DMS153 (cell line): ENCODE results near the gene ZBTB46.

Source experiments
- DNase-seq: peaks from one replicate; lab custom pipeline; 2025; lab: John Stamatoyannopoulos, UW

The ZBTB46 gene

DNA sequence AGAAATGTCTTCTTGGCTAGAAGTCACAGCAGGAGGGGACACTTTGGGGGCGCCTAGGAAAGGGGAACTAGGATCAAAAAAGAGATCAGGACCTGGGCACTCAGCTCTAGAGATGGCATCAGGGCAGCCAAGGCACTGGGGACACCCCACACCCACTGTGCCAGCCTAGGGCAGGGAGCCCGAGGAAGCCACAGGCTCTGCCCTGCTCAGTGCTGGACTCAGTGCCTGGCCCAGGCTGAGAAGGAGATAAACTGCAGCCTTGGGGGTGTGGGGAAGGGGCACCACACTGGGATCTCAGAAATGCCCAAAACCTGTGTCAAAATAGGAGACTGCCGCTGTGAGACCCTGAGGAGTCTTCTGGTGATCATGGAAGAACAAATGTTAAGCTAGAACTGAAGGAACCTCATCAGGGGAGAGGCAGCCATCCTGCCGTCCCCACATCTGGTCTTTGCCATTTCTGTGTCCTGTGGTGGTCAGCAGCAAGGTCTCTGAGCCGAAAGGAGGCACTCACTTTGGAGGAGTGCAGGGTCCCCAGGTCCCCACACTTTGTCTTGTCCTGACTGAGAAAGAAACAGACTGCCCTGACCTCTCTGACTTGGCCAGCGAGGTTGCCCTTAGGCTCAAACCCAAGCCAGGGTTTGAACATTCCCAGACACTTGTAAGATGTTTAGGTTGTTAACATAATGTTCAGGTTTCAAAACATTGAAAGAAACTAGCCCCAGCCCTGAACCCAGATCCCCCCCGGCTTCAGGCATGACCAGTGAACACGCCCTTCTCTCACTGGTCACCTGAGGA, 125.6 kb downstream of the ZBTB46 start:
- DNase-seq, result no peak

DNA sequence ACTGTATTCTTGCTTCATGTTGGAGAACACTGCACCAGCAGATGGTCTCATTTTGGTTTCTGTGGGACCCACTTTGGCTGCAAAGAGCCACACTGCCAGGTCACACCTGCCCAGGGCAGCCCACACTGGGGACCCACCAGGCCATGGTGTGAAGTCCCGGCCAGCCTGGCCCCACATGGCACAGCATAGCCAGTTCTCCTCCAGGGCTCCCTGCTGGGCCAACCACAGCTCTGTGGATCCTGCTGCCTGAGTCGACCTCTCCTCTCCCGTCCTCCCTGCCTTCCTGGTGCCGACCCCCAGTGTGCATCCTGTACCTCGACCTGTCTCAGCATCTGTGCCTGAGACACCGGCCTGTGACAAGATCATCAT, 126.3 kb downstream of the ZBTB46 start:
- DNase-seq, result no peak

DNA sequence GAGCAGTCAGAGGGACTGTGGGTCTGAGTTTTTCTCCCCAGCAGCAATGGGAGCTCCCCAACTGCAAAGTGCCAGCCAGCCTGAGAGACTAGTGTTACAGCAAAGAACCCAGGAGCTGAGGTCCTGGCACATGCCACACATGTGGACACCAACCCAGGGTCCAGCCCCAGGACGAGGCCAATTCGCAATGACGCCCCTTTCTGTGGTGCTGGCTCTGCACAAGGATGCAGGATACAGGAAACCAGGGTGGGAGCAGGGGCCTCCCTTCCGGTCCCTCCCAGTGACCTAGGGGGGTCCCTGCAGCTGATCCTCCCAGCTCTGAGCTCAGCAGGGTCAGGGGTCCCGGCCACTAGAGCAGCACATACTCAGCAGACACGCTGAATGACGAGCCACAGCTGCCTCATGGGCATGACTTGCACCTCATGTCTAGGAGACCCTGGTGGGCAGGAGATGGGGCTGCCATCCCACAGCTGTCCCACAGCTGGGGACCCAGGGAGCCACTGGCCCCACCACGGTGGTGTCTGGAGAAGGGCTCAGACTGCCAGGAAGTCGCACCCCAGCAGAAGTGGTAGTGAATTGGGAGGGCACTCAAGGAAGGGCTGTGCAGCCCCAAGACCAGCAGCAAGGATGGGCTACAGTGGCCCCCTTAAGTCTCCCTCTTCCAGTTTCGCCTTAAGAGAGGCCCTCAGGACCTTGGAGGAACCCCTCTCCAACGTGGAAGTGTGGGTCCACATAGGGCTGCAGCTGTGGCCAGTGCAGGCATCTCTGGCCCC, 126.9 kb downstream of the ZBTB46 start:
- no peak for DNase-seq

DNA sequence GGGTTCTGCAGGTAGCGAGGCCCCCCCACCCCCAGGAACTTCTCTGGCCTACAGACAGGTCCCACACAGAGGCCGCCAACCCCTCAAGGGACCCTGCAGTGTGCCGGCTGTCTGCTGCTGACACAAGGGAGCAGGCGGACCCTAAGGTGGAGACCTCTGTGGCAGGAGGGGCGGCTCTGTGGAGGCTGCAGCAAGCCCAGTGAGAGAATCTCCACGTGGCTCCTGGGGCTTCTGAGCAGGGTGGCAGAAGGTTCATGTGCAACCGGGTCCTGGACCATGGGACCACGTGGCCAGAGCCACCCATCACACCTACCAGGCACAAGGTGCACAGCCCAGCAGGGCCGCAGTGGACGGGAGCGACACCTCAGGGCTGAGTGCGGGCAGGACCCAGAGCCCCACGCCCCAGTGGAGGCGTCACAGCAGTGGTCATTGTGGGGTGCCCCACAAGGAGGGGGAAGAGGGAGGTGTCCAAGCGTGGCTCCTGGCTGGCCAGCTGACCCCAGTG, 127.5 kb downstream of the ZBTB46 start:
- no peak for DNase-seq

DNA sequence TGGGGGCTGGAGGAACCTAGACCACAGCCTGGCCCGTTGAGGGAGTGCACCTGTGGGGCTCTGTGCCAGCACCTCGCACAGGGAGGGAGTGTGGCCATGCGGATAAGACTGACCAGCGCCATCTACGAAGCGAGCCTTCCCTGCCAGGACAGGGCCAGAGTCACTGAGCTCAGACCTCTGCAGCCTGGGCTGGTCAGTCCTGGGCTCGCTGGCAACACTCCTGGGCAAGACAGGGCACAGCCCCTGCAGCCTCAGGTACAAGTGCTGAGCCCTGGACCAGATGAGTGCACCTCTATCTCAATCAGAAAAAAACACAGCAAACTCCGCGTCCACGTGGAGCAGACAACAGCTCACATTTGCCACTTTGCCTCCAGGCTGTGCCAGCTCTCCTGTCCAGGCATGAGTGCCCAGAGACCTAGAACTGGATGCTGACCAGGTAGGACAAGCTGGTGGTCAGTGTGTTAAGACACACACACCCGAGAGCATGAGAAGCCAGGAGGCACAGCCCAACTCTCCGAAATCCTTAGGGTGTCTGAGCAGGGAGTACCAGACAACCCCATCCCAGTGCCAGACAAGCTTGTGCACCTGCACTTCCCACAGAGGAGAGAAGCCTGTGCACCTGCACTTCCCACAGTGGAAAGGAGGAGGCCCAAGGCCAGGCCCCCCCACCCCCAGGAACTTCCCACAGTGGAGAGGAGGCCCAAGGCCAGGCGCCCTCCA, 128.2 kb downstream of the ZBTB46 start:
- no peak for DNase-seq

DNA sequence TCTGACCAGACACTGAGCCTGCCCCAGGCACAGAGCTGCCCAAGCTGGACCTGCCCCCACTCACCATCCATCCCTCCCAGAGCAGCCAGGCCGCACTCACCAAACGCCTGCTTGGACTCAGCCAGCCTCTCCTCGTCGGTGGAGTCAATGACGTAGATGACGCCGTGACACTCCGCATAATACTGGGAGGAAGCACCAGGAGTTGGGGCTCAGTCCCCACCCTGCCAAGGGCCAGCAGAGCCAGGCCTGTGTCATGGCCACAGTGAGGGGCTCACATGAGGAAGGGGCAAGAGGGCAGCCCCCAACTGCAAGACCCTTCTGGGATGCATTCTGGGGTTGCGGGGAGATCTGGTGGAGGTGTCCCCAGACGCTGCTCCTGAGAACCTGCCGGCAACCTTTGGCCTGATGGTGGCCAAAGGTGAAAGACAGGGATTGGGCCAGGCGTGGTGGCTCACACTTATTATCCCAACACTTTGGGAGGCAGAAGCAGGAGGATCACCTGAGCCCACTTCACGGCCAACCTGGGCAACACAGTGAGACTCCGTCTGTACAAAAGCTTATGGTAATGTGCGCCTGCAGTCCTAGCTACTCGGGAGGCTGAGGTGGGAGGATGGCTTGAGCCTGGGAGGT, 128.9 kb downstream of the ZBTB46 start:
- no peak for DNase-seq

DNA sequence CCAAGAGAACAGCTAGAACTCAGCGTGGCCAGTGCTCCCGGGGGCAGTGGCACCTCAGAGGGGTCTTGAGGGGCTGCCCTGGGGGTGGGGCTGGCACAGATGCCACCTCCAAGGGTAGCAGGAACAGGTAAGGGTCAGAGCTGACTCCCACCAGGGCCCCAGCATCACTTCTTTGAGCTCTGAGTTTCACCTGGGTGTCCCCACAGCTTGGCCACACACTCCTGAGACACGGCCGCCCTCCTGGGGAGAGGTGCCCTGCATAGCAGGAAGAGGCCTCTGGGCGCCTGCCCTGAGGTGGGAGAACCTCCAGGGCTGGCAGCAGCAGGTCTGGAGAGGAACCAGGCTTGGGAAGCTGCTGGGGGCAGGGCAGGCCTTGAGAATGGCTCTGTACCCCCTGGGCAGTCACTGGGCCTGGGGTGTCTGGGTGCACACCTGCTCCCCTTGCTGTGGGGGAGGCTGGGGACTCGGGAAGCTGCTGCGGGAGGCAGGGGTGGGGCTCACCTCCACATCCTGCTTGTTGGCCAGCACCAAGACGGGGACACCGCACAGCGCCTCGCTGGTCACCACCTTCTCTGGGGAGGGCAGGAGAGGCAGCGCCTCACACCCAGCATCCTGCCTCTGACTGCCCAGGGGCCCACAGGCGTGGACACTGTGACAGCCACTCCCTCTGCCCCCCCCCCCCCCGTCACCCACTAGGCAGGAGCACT, 129.6 kb downstream of the ZBTB46 start:
- DNase-seq, result no peak

DNA sequence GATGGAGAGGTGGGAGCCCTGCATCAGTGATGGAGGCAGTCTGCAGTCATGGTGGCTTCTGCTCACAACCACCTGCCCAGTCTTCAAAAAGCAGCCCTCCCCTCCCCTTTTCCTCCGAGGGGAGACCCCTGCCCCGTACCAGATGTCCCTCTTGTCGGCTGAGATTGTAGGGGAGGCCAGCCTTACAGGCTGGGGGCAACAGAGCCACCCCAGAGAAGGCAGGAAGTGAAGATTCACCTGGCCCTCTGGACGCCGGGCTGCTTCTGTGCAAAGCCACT, 130.1 kb downstream of the ZBTB46 start:
- no peak for DNase-seq

DNA sequence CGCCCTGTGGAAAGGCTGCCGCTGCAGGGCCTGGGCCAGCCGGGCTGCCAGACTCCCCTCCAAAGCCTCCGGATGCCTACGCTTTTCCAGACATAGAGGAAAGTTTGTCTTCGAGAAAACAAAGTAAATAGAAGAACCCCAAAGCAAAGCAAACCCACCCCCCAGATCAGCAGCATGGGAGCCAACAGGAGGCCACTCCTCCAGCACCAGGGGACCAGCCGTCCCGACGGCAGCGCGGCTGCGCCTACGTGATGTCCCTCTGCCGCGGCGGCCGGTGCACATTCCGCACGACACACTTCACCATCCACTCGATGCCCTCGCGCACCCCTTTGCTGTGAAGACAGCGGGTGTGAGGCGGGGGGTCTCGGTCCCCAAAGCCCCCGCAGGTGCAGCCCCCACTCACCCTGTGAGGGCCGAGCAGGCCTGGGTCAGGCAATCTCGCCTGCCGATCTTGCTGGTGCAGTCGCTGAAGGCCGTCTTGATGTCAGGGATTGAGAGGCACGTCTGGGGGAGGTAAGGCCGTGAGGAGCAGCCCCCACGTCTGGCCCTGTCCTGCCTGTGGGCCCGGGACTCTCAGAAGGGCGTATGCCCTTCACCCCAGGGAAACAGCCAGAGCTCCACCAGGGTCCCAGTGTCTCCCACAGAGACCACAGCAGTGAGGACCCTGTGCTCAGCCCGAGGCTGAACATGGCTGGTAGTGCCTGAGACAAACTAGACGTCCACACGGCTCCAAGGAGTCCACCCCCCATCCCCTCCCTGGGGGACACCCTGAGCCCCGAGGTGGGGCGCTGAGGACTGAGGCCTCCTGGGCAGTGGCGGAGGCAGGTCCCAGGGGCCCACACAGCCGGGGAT, 130.6 kb downstream of the ZBTB46 start:
- no peak for DNase-seq

DNA sequence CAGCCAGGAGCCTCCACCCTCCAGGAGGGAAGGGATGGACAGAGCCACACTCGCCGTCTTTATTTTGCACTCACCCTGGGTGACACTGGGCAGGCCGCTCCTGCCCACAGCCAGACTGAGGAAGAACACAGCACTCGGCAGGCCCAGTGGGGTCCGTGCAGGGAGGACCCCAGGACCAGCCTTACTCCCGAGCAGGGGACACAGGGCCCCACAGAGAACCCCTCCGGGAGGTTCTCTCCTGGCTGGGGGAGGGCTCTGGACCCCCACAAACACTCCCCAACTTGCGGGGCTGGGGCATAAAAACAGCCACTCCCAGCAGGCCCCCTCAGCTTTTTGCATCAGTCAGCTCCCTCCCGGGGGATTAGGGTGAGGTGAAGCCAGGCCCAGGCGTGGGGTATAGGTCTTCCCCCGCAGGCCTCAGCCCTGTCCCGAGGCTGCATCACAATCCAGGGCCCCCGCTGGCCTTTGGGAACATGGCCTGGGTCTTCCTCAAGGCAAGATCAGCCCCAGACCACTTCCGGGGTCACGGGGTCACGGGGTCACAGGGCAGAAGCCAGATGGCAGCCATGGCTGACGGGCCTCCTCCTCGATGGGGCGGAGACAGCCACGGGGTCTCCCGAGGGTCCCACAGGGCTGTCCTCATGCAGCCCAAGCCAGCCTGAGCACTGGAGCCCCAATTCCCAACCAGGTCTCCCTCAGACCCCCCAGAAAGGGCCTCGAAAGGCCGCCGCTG, 131.4 kb downstream of the ZBTB46 start:
- DNase-seq, result no peak

DNA sequence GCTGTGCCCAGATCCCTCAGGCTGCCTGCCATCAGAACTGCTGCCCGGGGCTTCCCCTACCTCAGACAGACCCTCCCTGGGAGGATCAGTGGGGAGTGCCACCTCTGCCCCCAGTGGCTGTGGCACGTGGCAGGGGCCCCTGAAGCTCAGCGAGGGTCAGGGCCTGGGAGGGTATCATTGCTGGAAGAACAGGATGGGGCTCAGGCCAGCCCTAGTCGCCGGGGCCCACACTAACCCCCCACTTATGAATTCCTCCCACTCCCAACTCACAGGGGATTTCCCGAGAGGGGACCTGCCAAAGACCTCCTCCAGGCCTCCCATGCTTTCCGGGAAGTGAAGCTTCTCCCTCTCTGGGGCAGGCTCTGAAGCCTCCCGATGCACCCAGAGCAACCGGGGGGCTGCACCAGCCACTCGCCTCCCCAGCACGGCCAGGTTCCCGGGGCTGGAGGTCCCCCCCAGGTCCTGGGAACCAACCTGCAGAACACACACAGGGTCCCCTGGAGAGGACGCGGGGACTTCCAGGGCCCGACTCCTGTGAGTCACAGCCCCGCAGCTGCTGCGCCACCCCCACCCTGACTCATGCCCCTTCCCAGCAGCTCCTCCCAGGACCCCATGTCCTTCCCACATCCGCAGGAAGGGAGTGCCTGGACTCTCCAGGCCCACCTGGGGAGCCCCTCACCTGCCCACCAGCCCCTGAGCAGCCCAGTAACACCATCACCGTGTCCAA, 132.2 kb downstream of the ZBTB46 start:
- no peak for DNase-seq

DNA sequence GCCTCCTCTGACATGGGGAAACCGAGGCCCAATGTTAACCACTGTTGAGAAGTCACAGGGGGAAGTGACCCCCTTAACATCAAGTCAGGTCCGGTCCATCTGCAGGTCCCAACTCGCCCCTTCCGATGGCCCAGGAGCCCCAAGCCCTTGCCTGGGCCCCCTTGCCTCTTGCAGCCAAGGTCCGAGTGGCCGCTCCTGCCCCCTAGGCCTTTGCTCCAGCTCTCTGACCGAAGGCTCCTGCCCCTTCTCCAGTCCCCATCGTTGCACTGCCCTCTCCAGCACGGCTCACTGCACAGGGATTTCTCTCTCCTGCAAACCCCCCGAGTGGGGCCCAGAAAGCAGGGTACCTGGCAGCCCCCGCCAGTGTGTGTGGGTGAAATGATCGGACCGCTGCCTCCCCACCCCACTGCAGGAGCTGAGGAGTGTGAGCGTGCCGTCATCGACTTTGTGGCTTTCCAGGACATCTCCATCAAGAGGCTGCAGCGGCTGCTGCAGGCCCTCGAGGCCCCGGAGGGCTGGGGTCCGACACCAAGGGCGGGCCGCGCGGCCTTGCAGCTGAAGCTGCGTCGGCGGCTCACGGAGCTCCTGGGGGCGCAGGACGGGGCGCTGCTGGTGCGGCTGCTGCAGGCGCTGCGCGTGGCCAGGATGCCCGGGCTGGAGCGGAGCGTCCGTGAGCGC, 133.1 kb downstream of the ZBTB46 start:
- no peak for DNase-seq

DNA sequence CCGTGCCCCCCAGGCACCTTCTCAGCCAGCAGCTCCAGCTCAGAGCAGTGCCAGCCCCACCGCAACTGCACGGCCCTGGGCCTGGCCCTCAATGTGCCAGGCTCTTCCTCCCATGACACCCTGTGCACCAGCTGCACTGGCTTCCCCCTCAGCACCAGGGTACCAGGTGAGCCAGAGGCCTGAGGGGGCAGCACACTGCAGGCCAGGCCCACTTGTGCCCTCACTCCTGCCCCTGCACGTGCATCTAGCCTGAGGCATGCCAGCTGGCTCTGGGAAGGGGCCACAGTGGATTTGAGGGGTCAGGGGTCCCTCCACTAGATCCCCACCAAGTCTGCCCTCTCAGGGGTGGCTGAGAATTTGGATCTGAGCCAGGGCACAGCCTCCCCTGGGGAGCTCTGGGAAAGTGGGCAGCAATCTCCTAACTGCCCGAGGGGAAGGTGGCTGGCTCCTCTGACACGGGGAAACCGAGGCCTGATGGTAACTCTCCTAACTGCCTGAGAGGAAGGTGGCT, 133.7 kb downstream of the ZBTB46 start:
- no peak for DNase-seq

DNA sequence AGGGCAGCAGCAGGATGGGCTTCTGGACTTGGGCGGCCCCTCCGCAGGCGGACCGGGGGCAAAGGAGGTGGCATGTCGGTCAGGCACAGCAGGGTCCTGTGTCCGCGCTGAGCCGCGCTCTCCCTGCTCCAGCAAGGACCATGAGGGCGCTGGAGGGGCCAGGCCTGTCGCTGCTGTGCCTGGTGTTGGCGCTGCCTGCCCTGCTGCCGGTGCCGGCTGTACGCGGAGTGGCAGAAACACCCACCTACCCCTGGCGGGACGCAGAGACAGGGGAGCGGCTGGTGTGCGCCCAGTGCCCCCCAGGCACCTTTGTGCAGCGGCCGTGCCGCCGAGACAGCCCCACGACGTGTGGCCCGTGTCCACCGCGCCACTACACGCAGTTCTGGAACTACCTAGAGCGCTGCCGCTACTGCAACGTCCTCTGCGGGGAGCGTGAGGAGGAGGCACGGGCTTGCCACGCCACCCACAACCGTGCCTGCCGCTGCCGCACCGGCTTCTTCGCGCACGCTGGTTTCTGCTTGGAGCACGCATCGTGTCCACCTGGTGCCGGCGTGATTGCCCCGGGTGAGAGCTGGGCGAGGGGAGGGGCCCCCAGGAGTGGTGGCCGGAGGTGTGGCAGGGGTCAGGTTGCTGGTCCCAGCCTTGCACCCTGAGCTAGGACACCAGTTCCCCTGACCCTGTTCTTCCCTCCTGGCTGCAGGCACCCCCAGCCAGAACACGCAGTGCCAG, 134.3 kb downstream of the ZBTB46 start, which contains the start of gene TNFRSF6B:
TSS of gene TNFRSF6B (plus strand) at position 25 of the 729 bp plus-strand sequence. CDS start at position 141, 116 bp downstream.
- no peak for DNase-seq

DNA sequence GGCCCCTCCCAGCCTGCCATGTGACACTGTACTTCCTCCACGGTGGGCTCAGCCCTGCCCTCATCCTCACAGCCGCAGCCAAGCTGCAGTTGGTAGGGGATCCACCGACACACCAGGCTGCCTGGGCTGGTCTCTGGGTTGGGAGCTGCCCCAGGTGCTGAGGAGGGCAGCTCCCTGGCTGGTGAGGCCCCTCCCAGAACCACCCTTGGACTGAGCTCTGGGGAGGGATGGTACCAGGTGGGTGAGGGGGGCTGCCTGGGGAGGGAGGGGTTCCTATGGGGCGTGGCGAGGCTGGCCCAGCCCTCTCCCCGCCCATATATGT, 134.8 kb downstream of the ZBTB46 start:
- DNase-seq, result no peak

DNA sequence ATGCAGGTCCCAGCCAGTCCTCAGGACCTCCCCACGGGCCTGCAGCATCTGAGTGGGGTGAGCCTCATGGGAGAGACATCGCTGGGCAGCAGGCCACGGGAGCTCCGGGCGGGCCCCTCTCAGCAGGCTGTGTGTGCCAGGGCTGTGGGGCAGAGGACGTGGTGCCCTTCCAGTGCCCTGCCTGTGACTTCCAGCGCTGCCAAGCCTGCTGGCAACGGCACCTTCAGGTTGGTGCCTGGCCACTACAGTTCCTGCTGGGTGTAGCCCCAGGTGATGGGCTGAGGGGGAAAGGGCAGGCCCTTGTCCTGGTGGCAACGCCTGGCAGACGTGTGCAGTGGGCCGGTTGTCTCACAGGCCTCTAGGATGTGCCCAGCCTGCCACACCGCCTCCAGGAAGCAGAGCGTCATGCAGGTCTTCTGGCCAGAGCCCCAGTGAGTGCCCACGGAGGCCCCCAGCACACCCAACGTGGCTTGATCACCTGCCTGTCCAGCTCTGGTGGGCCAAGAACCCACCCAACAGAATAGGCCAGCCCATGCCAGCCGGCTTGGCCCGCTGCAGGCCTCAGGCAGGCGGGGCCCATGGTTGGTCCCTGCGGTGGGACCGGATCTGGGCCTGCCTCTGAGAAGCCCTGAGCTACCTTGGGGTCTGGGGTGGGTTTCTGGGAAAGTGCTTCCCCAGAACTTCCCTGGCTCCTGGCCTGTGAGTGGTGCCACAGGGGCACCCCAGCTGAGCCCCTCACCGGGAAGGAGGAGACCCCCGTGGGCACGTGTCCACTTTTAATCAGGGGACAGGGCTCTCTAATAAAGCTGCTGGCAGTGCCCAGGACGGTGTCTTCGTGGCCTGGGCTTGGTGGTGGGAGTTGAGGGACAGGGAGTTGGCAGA, 135.4 kb downstream of the ZBTB46 start:
- DNase-seq, result no peak
